RPMI8226 (cell line): ENCODE data around the gene TESMIN.

Experiments
- DNase-seq: peaks from one replicate; pipeline ENCODE4 v3.0.0-alpha.2; 2015

TESMIN gene

GRCh38 chr11:68707527-68707926, 43.8 kb downstream of the TESMIN start:
- no peak for DNase-seq

- no peak for DNase-seq
Observed at GRCh38 chr11:68704887-68705286, 46.4 kb downstream of the TESMIN start.

GRCh38 chr11:68698993-68699392, 52.3 kb downstream of the TESMIN start:
- DNase-seq, result no peak

GRCh38 chr11:68695531-68695930, 55.8 kb downstream of the TESMIN start:
- DNase-seq, result no peak

- no peak for DNase-seq
Observed at GRCh38 chr11:68694431-68695297, 56.7 kb downstream of the TESMIN start.

- no peak for DNase-seq
Observed at GRCh38 chr11:68693484-68693882, 57.8 kb downstream of the TESMIN start.

GRCh38 chr11:68692871-68693483, 58.3 kb downstream of the TESMIN start:
- DNase-seq, result no peak

- no peak for DNase-seq
Observed at GRCh38 chr11:68692115-68692514, 59.2 kb downstream of the TESMIN start.

- DNase-seq, result no peak
Observed at GRCh38 chr11:68691402-68691784, 59.9 kb downstream of the TESMIN start.

GRCh38 chr11:68690671-68691401, 60.5 kb downstream of the TESMIN start:
- no peak for DNase-seq

GRCh38 chr11:68689737-68690625, 61.3 kb downstream of the TESMIN start:
- DNase-seq, result no peak

- DNase-seq, result no peak
Observed at GRCh38 chr11:68688881-68689280, 62.4 kb downstream of the TESMIN start.

- DNase-seq, result peak; percentile 60
Observed at GRCh38 chr11:68687986-68688385, 63.3 kb downstream of the TESMIN start.

GRCh38 chr11:68687311-68687710, 64.0 kb downstream of the TESMIN start:
- no peak for DNase-seq

GRCh38 chr11:68686486-68686885, 64.8 kb downstream of the TESMIN start:
- DNase-seq, result no peak

- no peak for DNase-seq
Observed at GRCh38 chr11:68685656-68686380, 65.5 kb downstream of the TESMIN start.

GRCh38 chr11:68684385-68685356, 66.6 kb downstream of the TESMIN start, which contains the start of gene GAL:
Gene GAL, plus strand, starts transcription at chr11:68684544. Its CDS starts 380 bp downstream, at chr11:68684924.
- peak; percentile 50 for DNase-seq

GRCh38 chr11:68683536-68684384, 67.6 kb downstream of the TESMIN start:
- DNase-seq, result no peak

- no peak for DNase-seq
Observed at GRCh38 chr11:68683121-68683520, 68.2 kb downstream of the TESMIN start.

GRCh38 chr11:68682531-68682961, 68.8 kb downstream of the TESMIN start:
- no peak for DNase-seq
